GM19193 (cell line): ENCODE results near the gene CASP14.

Source experiments
- POLR2A ChIP-seq: IDR thresholded peaks from 4 replicates; pipeline ENCODE4 v1.6.1; 2011; ENCODE audit not compliant: insufficient read depth, insufficient read length; ENCODE audit errors: extremely low read depth

CASP14 gene

DNA sequence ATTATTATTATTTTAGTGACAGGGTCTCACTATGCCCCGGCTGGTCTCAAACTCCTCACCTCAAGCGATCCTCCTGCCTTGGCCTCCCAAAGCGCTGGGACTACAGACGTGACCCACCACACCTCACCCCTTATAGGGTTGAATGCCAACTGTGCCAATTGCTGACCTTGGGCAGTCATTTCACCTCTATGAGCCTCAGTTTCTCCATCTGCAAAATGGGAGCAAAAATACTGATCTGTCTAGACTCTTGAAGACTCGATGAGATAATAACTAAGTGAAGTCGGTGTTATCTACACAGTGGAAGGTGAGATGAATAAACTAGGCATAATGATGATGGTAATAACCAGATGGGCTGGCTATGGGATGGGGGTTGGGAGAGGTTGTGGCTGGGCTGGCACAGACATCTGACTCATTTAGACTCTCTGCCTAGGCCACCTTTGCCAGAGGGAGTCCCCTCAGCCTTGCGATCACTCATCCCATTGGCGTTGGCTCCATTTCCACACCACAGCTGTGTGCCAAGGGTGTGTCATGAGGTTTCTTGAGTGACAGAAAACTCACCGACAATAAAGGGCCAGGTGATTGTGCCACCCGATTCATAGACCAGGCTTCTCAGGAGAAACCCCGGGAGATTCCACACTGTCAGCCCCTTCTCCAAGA, at the start of gene CASP14:
Gene CASP14 (plus strand): TSS at position 596 of the 657 bp plus-strand sequence. CDS start 2,772 bp downstream, outside the sequence.
- no peak for TF ChIP-seq POLR2A

DNA sequence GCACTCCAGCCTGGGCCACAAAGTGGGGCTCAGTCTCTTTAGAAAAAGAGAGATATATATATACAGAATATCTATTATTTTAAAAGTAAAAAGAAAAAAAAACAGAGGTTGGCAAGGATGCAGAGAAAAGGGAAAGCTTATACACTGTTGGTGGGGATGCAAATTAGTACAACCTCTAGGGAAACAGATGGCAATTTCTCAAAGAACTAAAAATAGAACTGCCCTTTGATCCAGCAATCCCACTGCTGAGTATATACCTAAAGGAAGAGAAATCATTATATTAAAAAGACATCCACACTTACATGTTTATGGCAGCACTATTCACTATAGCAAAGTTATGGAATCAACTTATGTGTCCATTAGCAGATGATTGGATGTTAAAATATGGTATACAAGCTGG, 41.0 kb upstream of the CASP14 start:
- TF ChIP-seq POLR2A, result no peak

- no peak for TF ChIP-seq POLR2A
Observed at GRCh38 chr19:15010501-15011300, 38.6 kb upstream of the CASP14 start.

- TF ChIP-seq POLR2A, result no peak
Observed at GRCh38 chr19:15014579-15014978, 34.7 kb upstream of the CASP14 start.

DNA sequence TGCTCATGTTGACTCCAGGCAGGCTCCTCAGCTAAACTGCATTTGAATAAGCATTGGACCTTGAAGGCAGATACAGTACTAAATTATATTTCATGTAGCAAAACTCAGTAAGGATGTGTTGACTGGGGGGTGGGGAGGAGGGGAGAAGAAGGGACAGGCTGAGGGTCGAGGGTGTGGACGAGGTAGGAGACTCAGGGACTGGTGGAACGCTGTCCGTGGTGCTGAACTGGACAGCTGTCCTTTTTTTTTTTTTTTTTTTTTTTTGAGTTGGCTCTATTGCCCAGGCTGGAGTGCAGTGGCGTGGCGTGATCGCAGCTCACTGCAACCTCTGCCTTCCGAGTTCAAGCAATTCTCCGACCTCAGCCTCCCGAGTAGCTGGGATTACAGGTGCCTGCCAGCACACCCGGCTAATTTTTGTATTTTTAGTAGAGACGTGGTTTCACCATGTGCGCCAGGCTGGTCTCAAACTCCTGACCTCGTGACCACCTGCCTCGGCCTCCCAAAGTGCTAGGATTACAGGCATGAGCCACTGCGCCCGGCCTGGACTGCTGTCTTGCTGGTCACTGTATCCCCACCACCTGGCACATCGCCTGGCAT, 33.2 kb upstream of the CASP14 start:
- TF ChIP-seq POLR2A, result no peak

- no peak for TF ChIP-seq POLR2A
Observed at GRCh38 chr19:15021286-15022007, 27.8 kb upstream of the CASP14 start.

GRCh38 chr19:15022752-15023151, 26.5 kb upstream of the CASP14 start:
- TF ChIP-seq POLR2A, result no peak

DNA sequence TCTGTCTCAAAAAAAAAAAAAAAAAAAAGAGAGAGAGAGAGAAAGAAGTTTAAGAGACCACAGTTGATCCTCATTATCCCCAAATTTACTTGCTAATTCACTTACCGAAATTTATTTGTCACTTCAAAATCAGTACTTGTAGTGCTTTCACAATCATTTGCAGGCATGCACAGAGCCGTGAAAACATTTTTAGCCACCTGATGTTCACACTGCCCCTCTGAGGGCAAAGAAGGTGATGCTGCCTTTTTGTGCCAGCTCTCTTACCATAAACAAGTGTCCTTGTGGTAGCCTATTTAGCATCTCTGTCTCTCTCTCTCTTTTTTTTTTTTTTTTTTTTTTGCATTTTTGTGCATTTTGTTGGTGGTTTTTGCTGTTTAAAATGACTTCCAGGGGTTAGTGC, 24.1 kb upstream of the CASP14 start:
- no peak for TF ChIP-seq POLR2A

GRCh38 chr19:15028490-15028889, 20.8 kb upstream of the CASP14 start:
- no peak for TF ChIP-seq POLR2A

- no peak for TF ChIP-seq POLR2A
Observed at GRCh38 chr19:15031675-15032074, 17.6 kb upstream of the CASP14 start.

DNA sequence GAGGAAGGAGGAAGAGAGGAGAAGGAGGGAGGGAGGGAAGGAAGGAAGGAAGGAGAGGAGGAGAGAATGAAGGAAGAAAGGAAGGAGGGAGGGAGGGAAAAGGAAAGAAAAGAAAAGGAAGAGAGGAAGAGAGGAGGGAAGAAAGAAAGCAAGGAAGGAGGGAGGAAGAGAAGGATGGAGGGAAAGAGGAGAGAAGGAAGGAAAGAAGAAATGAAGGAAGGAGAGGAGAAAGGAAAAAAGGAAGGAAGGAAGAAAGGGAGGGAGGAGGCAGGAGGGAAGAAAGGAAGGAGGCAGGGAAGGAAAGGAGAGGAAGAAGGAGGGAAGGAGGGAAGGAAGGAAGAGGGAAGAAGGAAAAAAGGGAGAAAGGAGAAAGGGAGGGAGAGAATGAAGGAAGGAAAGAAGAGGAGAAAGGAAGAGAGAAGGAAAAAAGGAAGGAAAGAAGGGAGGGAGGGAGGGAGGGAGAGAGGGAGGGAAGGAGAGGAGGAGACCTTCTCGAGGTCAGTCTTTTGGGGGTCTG, 13.4 kb upstream of the CASP14 start:
- no peak for TF ChIP-seq POLR2A

DNA sequence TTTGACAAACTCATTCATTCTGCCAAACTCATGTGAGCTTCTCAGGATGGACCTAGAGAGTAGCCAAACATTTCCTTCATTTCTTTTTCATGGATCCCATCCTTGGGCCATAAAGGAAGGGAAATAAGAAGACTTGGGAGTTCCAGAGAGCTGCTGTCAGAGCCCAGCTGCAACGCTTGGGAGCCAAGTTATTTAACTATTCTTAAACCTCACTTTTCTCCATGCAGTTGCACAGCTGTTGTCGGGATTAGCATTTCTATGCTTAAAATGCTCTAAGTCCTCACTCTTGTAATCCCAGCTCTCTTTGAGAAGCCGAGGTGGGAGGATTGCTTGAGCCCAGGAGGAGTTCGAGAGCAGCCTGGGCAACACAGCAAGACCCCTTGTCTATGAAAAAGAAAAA, 11.7 kb upstream of the CASP14 start:
- TF ChIP-seq POLR2A, result no peak

- no peak for TF ChIP-seq POLR2A
Observed at GRCh38 chr19:15038294-15038693, 11.0 kb upstream of the CASP14 start.

- no peak for TF ChIP-seq POLR2A
Observed at GRCh38 chr19:15042003-15042402, 7.3 kb upstream of the CASP14 start.

GRCh38 chr19:15042826-15043225, 6.5 kb upstream of the CASP14 start:
- TF ChIP-seq POLR2A, result no peak
